Posterior cingulate gyrus (tissue), 11 donors: ENCODE data around the gene SAMD15.
"Not testable (repeated sequence)": the region's sequence is repeated elsewhere in the genome, so short reads cannot be mapped to it uniquely, and the experiment has no call there.

Experiments
- DNase-seq, 10 donors: peaks; one replicate each; pipeline versions ENCODE4 v3.0.0 to v3.0.0-alpha.2; 2020 to 2021; ENCODE audit warnings: mixed read lengths in 3 of 10
- intact Hi-C: fragments of 100-400 bp; cut with DNase I; formaldehyde crosslinking; loops from one replicate; pipeline ENCODE4 v1.15.1; 2023

Gene SAMD15

GRCh38 chr14:77376771-77377501 is at the start of gene SAMD15, which contains the start of gene TMED8:
TSS of gene SAMD15 (plus strand) at chr14:77377379. CDS start at chr14:77377419, 40 bp downstream.
TSS of gene TMED8 (minus strand) at chr14:77377094. CDS start at chr14:77377053, 41 bp downstream.
- intact Hi-C loops = loop anchor here (5.0 to 10.0 kb wide), 2 partner anchors 55 to 78 kb away; partner anchors contain the start of genes AHSA1, GSTZ1, POMT2 and VIPAS39
- DNase-seq = peak; percentile 73 to 97 (median 82)

- intact Hi-C loops = loop anchor here (10.0 kb wide), 2 partner anchors 225 to 285 kb away; partner anchors contain the start of gene SPTLC2
- DNase-seq = no peak
Measured at GRCh38 chr14:77329872-77330271, 47.3 kb upstream of the SAMD15 start.

GRCh38 chr14:77335576-77335975 is 41.6 kb upstream of the SAMD15 start:
- intact Hi-C loops = no loop called here
- DNase-seq = no peak

- DNase-seq, intact Hi-C loops: not testable (repeated sequence)
Measured at GRCh38 chr14:77337255-77337654, 39.9 kb upstream of the SAMD15 start.

GRCh38 chr14:77337880-77338279 is 39.3 kb upstream of the SAMD15 start:
- intact Hi-C loops = no loop called here
- DNase-seq = no peak

GRCh38 chr14:77338302-77338701 is 38.9 kb upstream of the SAMD15 start:
- intact Hi-C loops = no loop called here
- DNase-seq = no peak

- intact Hi-C loops = no loop called here
- DNase-seq = no peak
Measured at GRCh38 chr14:77339407-77339806, 37.8 kb upstream of the SAMD15 start.

- intact Hi-C loops = no loop called here
- DNase-seq = no peak
Measured at GRCh38 chr14:77340389-77340788, 36.8 kb upstream of the SAMD15 start.

- DNase-seq = no peak
- intact Hi-C loops = no loop called here
Measured at GRCh38 chr14:77342726-77343397, 34.3 kb upstream of the SAMD15 start.

GRCh38 chr14:77343662-77344061 is 33.5 kb upstream of the SAMD15 start:
- intact Hi-C loops = no loop called here
- no peak for DNase-seq

- DNase-seq = no peak
- intact Hi-C loops = no loop called here
Measured at GRCh38 chr14:77344377-77344996, 32.7 kb upstream of the SAMD15 start.

GRCh38 chr14:77346495-77346894 is 30.7 kb upstream of the SAMD15 start:
- no peak for DNase-seq
- intact Hi-C loops = no loop called here

GRCh38 chr14:77347751-77348150 is 29.4 kb upstream of the SAMD15 start:
- DNase-seq = no peak
- intact Hi-C loops = no loop called here

GRCh38 chr14:77353469-77354141 is 23.6 kb upstream of the SAMD15 start:
- no peak for DNase-seq
- intact Hi-C loops = no loop called here

- intact Hi-C loops = no loop called here
- DNase-seq = no peak
Measured at GRCh38 chr14:77355811-77356210, 21.4 kb upstream of the SAMD15 start.

GRCh38 chr14:77356899-77357298 is 20.3 kb upstream of the SAMD15 start:
- intact Hi-C loops = no loop called here
- no peak for DNase-seq

GRCh38 chr14:77359626-77360025 is 17.6 kb upstream of the SAMD15 start:
- intact Hi-C loops = no loop called here
- DNase-seq = no peak

GRCh38 chr14:77364146-77364545 is 13.0 kb upstream of the SAMD15 start:
- intact Hi-C loops = no loop called here
- DNase-seq = no peak

- intact Hi-C loops = no loop called here
- DNase-seq = no peak
Measured at GRCh38 chr14:77369285-77369684, 7.9 kb upstream of the SAMD15 start.

- intact Hi-C loops = loop anchor here (10.0 kb wide), 1 partner anchor 82 kb away; the partner anchor contains the start of genes AHSA1 and VIPAS39
- DNase-seq = no peak
Measured at GRCh38 chr14:77372304-77372841, 4.8 kb upstream of the SAMD15 start.
